Heart right ventricle (tissue), 16 donors: Measurements from ENCODE around the gene SP1. TPM values are rescaled to one million over a fixed set of nuclear protein-coding genes. Genes with fewer than 3 reads are reported as not detected.
A peak's percentile ranks its signal among the peaks of the same experiment; 100 is the strongest.

Experiments used
- ATAC-seq, 8 donors: fragments of 200-7000 bp; cut with Tn5 transposase; one replicate each; pipeline ENCODE4 v1.9.1; 2020; ENCODE audit warnings: mild to moderate bottlenecking in 8 of 8, moderate library complexity in 8 of 8, moderate number of reproducible peaks in 1 of 8
- DNase-seq, 2 donors: peaks; one replicate each; pipeline ENCODE4 v3.0.0-alpha.2; 2020
- H3K27ac ChIP-seq, 10 donors: fragments of 200-600 bp; sonication (generic) in 2 of 10; one replicate each; pipeline versions ENCODE4 v1.5.0 to v1.8.0; 2020 to 2022; ENCODE audit warnings: mild to moderate bottlenecking in 3 of 10
- H3K27me3 ChIP-seq, 7 donors: fragments of 200-600 bp; one replicate each; pipeline ENCODE4 v1.8.0; 2021 to 2022; ENCODE audit warnings: mild to moderate bottlenecking in 2 of 7
- H3K36me3 ChIP-seq, 9 donors: fragments of 200-600 bp; sonication (generic) in 1 of 9; one replicate each; pipeline versions ENCODE4 v1.5.0 to v1.8.0; 2020 to 2022; ENCODE audit warnings: mild to moderate bottlenecking in 2 of 9
- H3K4me1 ChIP-seq, 9 donors: fragments of 200-600 bp; sonication (generic) in 1 of 9; one replicate each; pipeline versions ENCODE4 v1.5.0 to v1.8.0; 2020 to 2022; ENCODE audit warnings: mild to moderate bottlenecking in 4 of 9
- H3K4me3 ChIP-seq, 10 donors: fragments of 200-600 bp; sonication (generic) in 2 of 10; one replicate each; pipeline versions ENCODE4 v1.5.0 to v1.8.0; 2020 to 2022; ENCODE audit warnings: mild to moderate bottlenecking in 7 of 10, moderate library complexity in 2 of 10
- H3K9me3 ChIP-seq, 11 donors: fragments of 200-600 bp in 10 of 11; sonication (generic) in 2 of 11; one replicate each; pipeline versions ENCODE4 v1.5.0 to v1.8.0; 2013 to 2022; ENCODE audit warnings: mild to moderate bottlenecking in 2 of 11, control low read depth in 1 of 11, moderate library complexity in 1 of 11
- WGBS, 2 donors: extraction: QIAGEN DNeasy Blood & Tissue Kit; methylation state at CpG; one replicate each; pipeline ENCODE4 v1.1.7; 2013; ENCODE audit warnings: inconsistent platforms in 1 of 2; 5-methylcytosine and 5-hydroxymethylcytosine counted together
- intact Hi-C, 10 donors: fragments of 100-400 bp; cut with DNase I; formaldehyde crosslinking; loops; one replicate each; pipeline versions ENCODE4 v1.11.1 to v1.14.2; 2022
- polyA plus RNA-seq, 2 donors: library from polyadenylated mRNA; stranded (reverse); fragments of 200-250 nt; gene quantifications; one replicate each; pipeline ENCODE4 v1.2.3, GENCODE V29; 2013
- total RNA-seq, 10 donors: library from RNA; stranded (reverse); fragmentation: NEBNext Ultra II Directional in 3 of 10; extraction: Animal tissue kit (Norgen Biotek cat#: 25700) in 3 of 10; gene quantifications; one replicate each; pipeline versions ENCODE4 v1.2.1 to v1.2.4, GENCODE V29; 2021 to 2023
- TF ChIP-seq, protein P1 (sequence below), 9 donors: fragments of 200-600 bp; sonication (generic) in 2 of 9; IDR thresholded peaks; one replicate each; pipeline versions ENCODE4 v1.5.0 to v1.8.0; 2021 to 2022; ENCODE audit warnings: antibody characterized with exemption in 9 of 9, mild to moderate bottlenecking in 5 of 9, moderate library complexity in 1 of 9
- donor health status: Arrhythmogenic right ventricular cardiomyopathy.
- donor health status: ischemic (EF 13 %, LVEDD 7.1; RV severe dilation, severe dysfunction).
- donor health status: healthy with polysubstance abuse.
- donor health status: DM: no; HTN: yes; CAD: no.
- donor health status: DM: no; HTN: no; CAD: no.
- donor health status: ischemic (EF 25% LVEDD 6.9; RV normal size, moderate dysfunction).
- donor health status: ischemic (EF 25% LVEDD 5.7; RV mildly dilated, moderate dysfunction).
- donor health status: healthy.
- donor health status: DM: yes; HTN: yes; CAD: no.
- donor health status: Ischemic cardiomyopathy.
- donor health status: ischemic (EF 35%, LVEDD 5.7; RV mildly dilated, moderate dysfunction).
- donor health status: nonischemic (EF 11% LVEDD 7.7; RV severe dilation, severe dysfunction).
- donor health status: DM: yes; HTN: yes; CAD: no.
- donor health status: PGD.
- donor health status: ischemic (EF 29% LVEDD 5.4; RV normal size, mild dysfunction).
- donor health status: nonischemic (EF 23%, LVEDD 6.1; RV moderate dilation, normal function).

The SP1 gene
- total and polyA plus RNA-seq, 12 donors: 7.8 to 42.4 (median 31.3) TPM

DNA sequence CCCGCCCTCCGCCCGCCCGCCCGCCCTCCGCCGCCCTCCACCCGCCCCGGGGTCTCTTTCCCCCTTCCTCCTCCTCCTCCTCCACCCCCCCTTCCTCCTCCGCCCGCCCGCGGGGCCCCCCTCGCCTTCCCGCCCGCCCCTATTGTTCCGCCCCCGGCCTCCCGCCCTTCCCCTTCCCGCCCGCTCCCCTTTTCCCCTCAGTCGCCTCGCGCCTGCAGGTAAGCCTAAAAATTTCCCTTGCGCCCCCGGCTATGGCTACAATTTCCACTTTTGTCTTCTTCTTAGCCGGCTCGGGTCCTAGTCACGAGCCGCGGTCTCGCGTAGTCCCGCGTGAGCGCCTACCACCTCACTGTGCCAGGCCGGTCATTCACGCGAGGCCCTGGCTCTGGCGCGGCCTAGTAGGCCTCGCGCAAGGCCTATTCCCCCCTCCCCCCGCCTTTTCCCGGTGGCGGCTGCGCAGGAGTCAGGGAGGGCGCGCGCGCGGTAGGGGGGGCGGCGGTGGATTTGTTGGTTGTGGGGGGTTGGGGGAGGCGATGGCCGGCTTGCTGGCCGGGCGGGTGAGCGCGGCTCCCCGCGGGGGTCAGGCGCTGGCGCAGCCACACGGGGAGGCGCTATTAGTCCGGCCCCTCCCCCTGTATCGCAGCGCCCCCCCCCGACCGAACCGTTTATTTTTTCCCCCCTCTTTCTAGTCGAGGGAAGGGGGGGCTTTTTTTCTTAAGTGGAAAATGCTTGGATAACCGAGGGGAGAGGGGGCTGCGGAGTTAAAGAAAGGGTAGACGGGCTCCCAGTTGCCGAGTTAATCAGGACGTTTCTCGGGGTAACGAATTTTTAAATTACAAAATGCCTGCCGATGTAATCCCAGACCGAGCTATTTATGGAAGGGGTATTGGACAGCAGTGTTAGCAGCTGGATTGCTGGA, 72.4 kb downstream of the SP1 start:
- peak; percentile 80 to 91 (median 86) for ATAC-seq
- WGBS, 2 donors: 0% methylated on average over 58 to 64 of the region's 82 CpGs

DNA sequence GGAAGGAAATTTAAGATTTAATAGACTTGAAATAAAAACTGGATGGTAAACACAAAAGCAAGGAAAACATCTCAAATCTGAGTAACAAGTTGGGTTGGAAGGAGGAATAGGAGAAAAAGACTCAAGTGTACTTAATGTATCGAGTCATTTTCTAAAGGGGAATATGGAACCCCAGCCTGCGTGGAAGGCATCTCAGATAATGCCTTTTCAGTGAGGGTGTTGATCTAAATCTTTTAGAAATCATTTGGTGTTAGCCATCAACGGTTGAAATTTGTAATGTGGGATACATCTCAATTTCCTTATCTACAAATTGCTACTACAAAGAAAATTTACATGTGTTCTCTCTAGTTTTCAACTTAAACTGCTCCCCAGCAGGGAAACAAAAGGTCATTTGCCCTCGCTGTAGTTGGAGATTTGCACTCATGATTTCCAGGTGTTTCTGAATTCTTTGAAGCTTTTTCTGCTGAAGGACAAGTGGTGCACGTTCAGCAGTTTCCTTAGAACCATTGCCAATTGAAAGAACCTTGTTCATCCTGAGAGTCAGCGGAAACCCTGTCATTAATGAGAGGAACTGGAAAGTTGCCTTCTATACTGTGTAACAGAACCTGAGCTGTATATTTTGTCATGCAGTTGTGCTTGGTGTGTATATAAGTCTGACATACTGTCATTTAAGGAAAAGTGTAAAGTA, 74.1 kb downstream of the SP1 start:
- no peak for DNase-seq
- TF ChIP-seq, protein P1, sequence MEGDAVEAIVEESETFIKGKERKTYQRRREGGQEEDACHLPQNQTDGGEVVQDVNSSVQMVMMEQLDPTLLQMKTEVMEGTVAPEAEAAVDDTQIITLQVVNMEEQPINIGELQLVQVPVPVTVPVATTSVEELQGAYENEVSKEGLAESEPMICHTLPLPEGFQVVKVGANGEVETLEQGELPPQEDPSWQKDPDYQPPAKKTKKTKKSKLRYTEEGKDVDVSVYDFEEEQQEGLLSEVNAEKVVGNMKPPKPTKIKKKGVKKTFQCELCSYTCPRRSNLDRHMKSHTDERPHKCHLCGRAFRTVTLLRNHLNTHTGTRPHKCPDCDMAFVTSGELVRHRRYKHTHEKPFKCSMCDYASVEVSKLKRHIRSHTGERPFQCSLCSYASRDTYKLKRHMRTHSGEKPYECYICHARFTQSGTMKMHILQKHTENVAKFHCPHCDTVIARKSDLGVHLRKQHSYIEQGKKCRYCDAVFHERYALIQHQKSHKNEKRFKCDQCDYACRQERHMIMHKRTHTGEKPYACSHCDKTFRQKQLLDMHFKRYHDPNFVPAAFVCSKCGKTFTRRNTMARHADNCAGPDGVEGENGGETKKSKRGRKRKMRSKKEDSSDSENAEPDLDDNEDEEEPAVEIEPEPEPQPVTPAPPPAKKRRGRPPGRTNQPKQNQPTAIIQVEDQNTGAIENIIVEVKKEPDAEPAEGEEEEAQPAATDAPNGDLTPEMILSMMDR (IDR thresholded peaks at IDR 0.05): no peak
- no peaks in the 10 kb centered on the region for H3K27me3 ChIP-seq
- peaks cover 3 to 45% (median 34%) of the 10 kb centered on the region in 9 donors for H3K4me1 ChIP-seq
- H3K27ac ChIP-seq: peak overlapping the region in 5 of 10 donors; percentile 2 to 97 (median 95)
- intact Hi-C loops: loop anchor here in 7 of 10 donors (2.0 to 10.0 kb wide), 5 partner anchors 38 to 53 kb away; partner anchors contain the start of genes TARBP2 (in 5 of the 7) and NPFF (in 2 of the 7)
- H3K9me3 ChIP-seq: no peaks in the 10 kb centered on the region
- ATAC-seq: no peak
- H3K4me3 ChIP-seq: peak overlapping the region in 8 of 10 donors; percentile 44 to 90 (median 74)
- H3K36me3 ChIP-seq: peaks cover 0 to 57% (median 48%) of the 10 kb centered on the region in 9 donors
- WGBS, 2 donors: 18 to 19% methylated on average over 6 of the region's 6 CpGs

More for the DNA sequence above, 72.4 kb downstream of the SP1 start:
- intact Hi-C loops: loop anchor here in 7 of 10 donors (2.0 to 10.0 kb wide), 5 partner anchors 40 to 55 kb away; partner anchors contain the start of genes TARBP2 (in 5 of the 7) and NPFF (in 2 of the 7)
- H3K27ac ChIP-seq: peak overlapping the region; percentile 72 to 98 (median 93)
- peak overlapping the region; percentile 44 to 90 (median 68) for H3K4me3 ChIP-seq
- no peaks in the 10 kb centered on the region for H3K9me3 ChIP-seq
- no peaks in the 10 kb centered on the region for H3K27me3 ChIP-seq
- TF ChIP-seq, protein P1 (IDR thresholded peaks at IDR 0.05): peak in 6 of 9 donors; percentile 48 to 68 (median 56)
- DNase-seq: peak; percentile 88 to 93
- peaks cover 3 to 44% (median 34%) of the 10 kb centered on the region in 9 donors for H3K4me1 ChIP-seq
- peaks cover 0 to 56% (median 33%) of the 10 kb centered on the region in 9 donors for H3K36me3 ChIP-seq

DNA sequence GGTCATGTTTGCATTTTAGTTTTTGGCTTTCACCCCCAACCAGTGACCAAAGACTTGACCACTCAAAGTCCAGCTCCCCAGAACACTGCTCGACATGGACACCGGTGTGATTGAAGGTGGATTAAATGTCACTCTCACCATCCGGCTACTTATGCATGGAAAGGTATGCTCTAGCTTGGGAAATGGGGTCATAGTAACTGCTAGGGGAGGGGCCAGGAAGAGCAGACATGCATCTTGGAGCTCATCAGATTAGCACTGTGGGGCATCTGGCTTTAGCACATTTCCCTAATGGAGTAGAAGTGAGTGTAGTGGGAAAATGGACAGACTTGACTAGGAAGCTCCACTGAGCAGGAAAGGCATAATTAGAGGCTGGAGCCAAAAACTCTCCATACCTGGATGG, 74.7 kb downstream of the SP1 start:
- WGBS, 2 donors: 23 to 36% methylated on average over 3 of the region's 3 CpGs
- Histone ChIP-seq H3K4me3 (peak overlapping the region in 2 of 10 donors; percentile 65 to 72), H3K27ac (peak overlapping the region in 2 of 10 donors; percentile 2 to 97), H3K36me3 (peaks cover 0 to 63% (median 54%) of the 10 kb centered on the region in 9 donors), H3K9me3 (no peaks in the 10 kb centered on the region), H3K27me3 (no peaks in the 10 kb centered on the region), H3K4me1 (peaks cover 3 to 47% (median 40%) of the 10 kb centered on the region in 9 donors)
- DNase-seq: no peak
- no peak for ATAC-seq
- TF ChIP-seq, protein P1 (IDR thresholded peaks at IDR 0.05): no peak
- intact Hi-C loops: loop anchor here in 6 of 10 donors (5.0 to 10.0 kb wide), 4 partner anchors 38 to 53 kb away; partner anchors contain the start of genes NPFF (in 2 of the 6) and TARBP2 (in 2 of the 6)
